ENCODE data around the gene SUPT3H.

- TF ChIP-seq CTCF (IDR thresholded peaks at IDR 0.05) (no peak), POLR2A (IDR thresholded peaks at IDR 0.05) (no peak), EP300 (IDR thresholded peaks at IDR 0.05; ENCODE audit: low read depth) (no peak), POLR2AphosphoS5 (IDR thresholded peaks at IDR 0.05) (no peak)
These were observed 105.1 kb downstream of the SUPT3H start for GRCh38 chr6:45272626-45273025.

Measured in transverse colon (tissue), 4 donors.